ENCODE data around the gene RAB35. TPM values are rescaled to one million over a fixed set of nuclear protein-coding genes. Genes with fewer than 3 reads are reported as not detected.

Gene RAB35
- total RNA-seq, 2 donors from 2014 or later, result 4.0 to 7.0 TPM

- TF ChIP-seq CTCF (IDR thresholded peaks at IDR 0.05), result no peak
- no peak for TF ChIP-seq POLR2A (IDR thresholded peaks at IDR 0.05)
- H3K4me1 ChIP-seq, result peaks cover 13% of the 10 kb centered on the region
- 35 to 44% methylated on average over 8 of the region's 8 CpGs for whole genome bisulfite sequencing, 2 donors
- no peak overlapping the region for H3K27ac ChIP-seq
- no peaks in the 10 kb centered on the region for H3K27me3 ChIP-seq
- no peak for ATAC-seq
- no peak overlapping the region for H3K4me3 ChIP-seq
- no peaks in the 10 kb centered on the region for H3K9me3 ChIP-seq
- no peaks in the 10 kb centered on the region for H3K36me3 ChIP-seq (replicated peaks in 1 of 2; ENCODE audit: insufficient read depth in 1 of 2, low read depth in 2 of 2)
- DNase-seq, result no peak
- intact Hi-C loops (cut with DNase I), result no loop called here
Measured at GRCh38 chr12:120089105-120089504, 27.4 kb downstream of the RAB35 start.

- Histone ChIP-seq H3K9me3 (no peaks in the 10 kb centered on the region), H3K4me3 (no peak overlapping the region), H3K36me3 (replicated peaks in 1 of 2; ENCODE audit: insufficient read depth in 1 of 2, low read depth in 2 of 2) (no peaks in the 10 kb centered on the region), H3K27ac (peak overlapping the region; percentile 21 to 73 (median 66)), H3K27me3 (no peaks in the 10 kb centered on the region), H3K4me1 (peaks cover 13% of the 10 kb centered on the region)
- DNase-seq (peak; percentile 99 to 100 (median 100)), ATAC-seq (peak; percentile 97)
- TF ChIP-seq CTCF (IDR thresholded peaks at IDR 0.05) (peak; percentile 93 to 99 (median 99)), POLR2A (IDR thresholded peaks at IDR 0.05) (peak in 2 of 3 donors; percentile 36 to 44)
- intact Hi-C loops (cut with DNase I), result no loop called here
- 0 to 1% methylated on average over 6 to 55 of the region's 55 CpGs for WGBS, 2 donors
Measured at GRCh38 chr12:120086801-120087621, 29.5 kb downstream of the RAB35 start.

GRCh38 chr12:120085920-120086645 lies 30.5 kb downstream of the RAB35 start:
- no peak for ATAC-seq
- Histone ChIP-seq H3K27me3 (no peaks in the 10 kb centered on the region), H3K27ac (peak overlapping the region in 3 of 4 donors; percentile 59 to 73 (median 72)), H3K4me1 (peaks cover 13% of the 10 kb centered on the region), H3K4me3 (no peak overlapping the region), H3K9me3 (no peaks in the 10 kb centered on the region), H3K36me3 (replicated peaks in 1 of 2; ENCODE audit: insufficient read depth in 1 of 2, low read depth in 2 of 2) (no peaks in the 10 kb centered on the region)
- DNase-seq, result no peak
- TF ChIP-seq POLR2A (IDR thresholded peaks at IDR 0.05) (no peak), CTCF (IDR thresholded peaks at IDR 0.05) (no peak)
- 61 to 62% methylated on average over 6 of the region's 6 CpGs for WGBS, 2 donors
- intact Hi-C loops (cut with DNase I), result no loop called here

GRCh38 chr12:120081641-120082040 lies 34.9 kb downstream of the RAB35 start:
- ATAC-seq, result no peak
- no peaks in the 10 kb centered on the region for H3K27me3 ChIP-seq
- no peak for TF ChIP-seq POLR2A (IDR thresholded peaks at IDR 0.05)
- H3K4me3 ChIP-seq, result no peak overlapping the region
- H3K36me3 ChIP-seq (replicated peaks in 1 of 2; ENCODE audit: insufficient read depth in 1 of 2, low read depth in 2 of 2), result no peaks in the 10 kb centered on the region
- H3K9me3 ChIP-seq, result no peaks in the 10 kb centered on the region
- DNase-seq, result no peak
- no peak overlapping the region for H3K27ac ChIP-seq
- 96 to 98% methylated on average over 2 of the region's 2 CpGs for WGBS, 2 donors
- intact Hi-C loops (cut with DNase I), result no loop called here
- H3K4me1 ChIP-seq, result peaks cover 15% of the 10 kb centered on the region
